HepG2 (cell line): ENCODE results near the gene CHST3. TPM values are rescaled to one million over a fixed set of nuclear protein-coding genes. Genes with fewer than 3 reads are reported as not detected.
A peak's percentile ranks its signal among the peaks of the same experiment; 100 is the strongest.
"Not testable (repeated sequence)": the region's sequence is repeated elsewhere in the genome, so short reads cannot be mapped to it uniquely, and the experiment has no call there.

Experiments
- ATAC-seq: fragments of 200-7000 bp; cut with Tn5 transposase; 3 replicates; pipeline ENCODE4 v1.9.1; 2020; ENCODE audit warnings: mild to moderate bottlenecking, moderate library complexity
- BruUV-seq: library from RNA; stranded (reverse); fragments of 400-500 nt; replicated peaks from 2 replicates; lab custom pipeline; 2021; lab: Mats Ljungman, UMichigan
- CTCF ChIA-PET: fragments of 300-600 bp; formaldehyde crosslinking; extraction: SDS; loops from one replicate; lab custom pipeline; 2021; ENCODE audit warnings: low total read pairs, inconsistent platforms, low intra/inter-chr PET ratio; lab: Yijun Ruan, JAX
- POLR2A ChIA-PET: fragments of 350-600 bp; sonication (Branson Sonifier 250); formaldehyde crosslinking; loops from one replicate; lab custom pipeline; 2020; ENCODE audit warnings: antibody characterized with exemption, inconsistent platforms; lab: Yijun Ruan, JAX
- DNase-seq: peaks from one replicate; pipeline ENCODE4 v3.0.0-alpha.2; 2015; ENCODE audit warnings: low spot score
- FAIRE-seq: peaks from 3 replicates; lab custom pipeline; 2011; peaks lifted over from hg19 to GRCh38; lab: Jason Lieb, UNC
- H2AFZ ChIP-seq: one replicate; pipeline ENCODE4 v1.6.1; 2011; ENCODE audit warnings: low read length, inconsistent platforms
- H3K27ac ChIP-seq: fragments of 300-600 bp; 3 replicates; pipeline ENCODE4 v1.8.0; 2011; ENCODE audit warnings: mixed run types, mild to moderate bottlenecking, mixed read lengths, low read length, inconsistent platforms; ENCODE audit not compliant: insufficient read depth; ENCODE audit errors: extremely low read length
- H3K27me3 ChIP-seq, 2 experiments: fragments of 200-600 bp in 1 of 2; 2 replicates in 1 of 2; 3 replicates in 1 of 2; pipeline versions ENCODE4 v1.6.0 to v1.8.0; 2011; ENCODE audit warnings: low read length in 2 of 2, mild to moderate bottlenecking in 2 of 2, moderate library complexity in 2 of 2, inconsistent platforms in 1 of 2; ENCODE audit not compliant: insufficient read depth in 2 of 2, control insufficient read depth in 1 of 2
- H3K36me3 ChIP-seq, 2 experiments: fragments of 200-600 bp in 1 of 2; replicated peaks in 1 of 2; 2 replicates in 1 of 2; 3 replicates in 1 of 2; pipeline versions ENCODE4 v1.5.1 to v1.8.0; 2011; ENCODE audit warnings: low read length in 2 of 2, inconsistent platforms in 1 of 2; ENCODE audit not compliant: insufficient read depth in 2 of 2, control insufficient read depth in 1 of 2
- H3K4me1 ChIP-seq: 2 replicates; pipeline ENCODE4 v1.5.1; 2012; ENCODE audit warnings: low read length, inconsistent platforms; ENCODE audit not compliant: insufficient read depth
- H3K4me2 ChIP-seq: 2 replicates; pipeline ENCODE4 v1.6.0; 2011; ENCODE audit warnings: low read depth, low read length, inconsistent platforms
- H3K4me3 ChIP-seq, 3 experiments: fragments of 200-600 bp in 1 of 3; sonication (generic), shearing (Covaris generic) in 1 of 3; replicated peaks in 1 of 3; 2 replicates each; pipeline ENCODE4 v1.5.1; 2011 to 2016; ENCODE audit warnings: low read length in 3 of 3, inconsistent platforms in 2 of 3, low read depth in 2 of 3, mild to moderate bottlenecking in 2 of 3, control low read depth in 1 of 3, mixed read lengths in 1 of 3; ENCODE audit not compliant: insufficient read depth in 1 of 3
- H3K79me2 ChIP-seq: one replicate; pipeline ENCODE4 v1.6.1; 2011; ENCODE audit warnings: low read length, inconsistent platforms; ENCODE audit not compliant: insufficient read depth
- H3K9ac ChIP-seq: 2 replicates; pipeline ENCODE4 v1.6.0; 2011; ENCODE audit warnings: mild to moderate bottlenecking, low read depth, low read length, inconsistent platforms; ENCODE audit not compliant: insufficient read depth
- H3K9me3 ChIP-seq: 2 replicates; pipeline ENCODE4 v1.5.1; 2012; ENCODE audit warnings: mild to moderate bottlenecking, low read length
- H4K20me1 ChIP-seq: 2 replicates; pipeline ENCODE4 v1.6.0; 2011; ENCODE audit warnings: inconsistent platforms, mild to moderate bottlenecking, low read length, moderate library complexity; ENCODE audit not compliant: insufficient read depth
- MYNN ChIP-seq: sonication (generic); formaldehyde crosslinking; IDR thresholded peaks from 2 replicates; pipeline ENCODE4 v1.4.0; 2020; ENCODE audit warnings: mild to moderate bottlenecking, low read depth, missing genetic modification reagents
- ZNF121 ChIP-seq: sonication (generic); formaldehyde crosslinking; IDR thresholded peaks from 2 replicates; pipeline ENCODE4 v1.5.0; 2020; ENCODE audit warnings: mild to moderate bottlenecking, missing genetic modification reagents
- ZNF687 ChIP-seq: sonication (generic); formaldehyde crosslinking; IDR thresholded peaks from 2 replicates; pipeline ENCODE4 v1.5.1; 2020; ENCODE audit warnings: mild to moderate bottlenecking, missing genetic modification reagents, moderate library complexity
- ZNF770 ChIP-seq: sonication (generic); formaldehyde crosslinking; IDR thresholded peaks from 2 replicates; pipeline ENCODE4 v1.5.0; 2020; ENCODE audit warnings: mild to moderate bottlenecking, missing genetic modification reagents
- WGBS: methylation state at CpG from one replicate; pipeline ENCODE4 v1.1.6; 2017; ENCODE audit warnings: low lambda C conversion rate; 5-methylcytosine and 5-hydroxymethylcytosine counted together
- in situ Hi-C: cut with HindIII; loops from 2 replicates; pipeline ENCODE4 v1.10.0; 2017; ENCODE audit warnings: low pct_unique_long_range_greater_than_20kb; ENCODE audit not compliant: extremely low pct_ligation_motif_present
- intact Hi-C: fragments of 100-400 bp; cut with micrococcal nuclease; formaldehyde crosslinking; loops from one replicate; pipeline ENCODE4 v1.10.0; 2022; ENCODE audit not compliant: unreplicated experiment
- polyA plus RNA-seq, 8 experiments: library from polyadenylated mRNA; depleted of rRNA in 3 of 8; stranded (reverse) in 7 of 8; unstranded in 1 of 8; fragments of >200 nt; fragmentation: Illumina TruSeq in 4 of 8; extraction: Trizol in 4 of 8; gene quantifications; 2 replicates each; pipeline versions ENCODE4 v1.2.1 to v1.2.3, GENCODE V29; 2011 to 2016; ENCODE audit warnings: low read depth in 4 of 8, missing spikeins in 1 of 8, mixed read lengths in 1 of 8; ENCODE audit not compliant: insufficient read depth in 1 of 8
- total RNA-seq, 5 experiments: library from RNA; depleted of rRNA; stranded (reverse); fragments of >200 nt; fragmentation: Illumina TruSeq; extraction: Trizol; gene quantifications; 2 replicates each; pipeline ENCODE4 v1.2.3, GENCODE V29; 2016; ENCODE audit warnings: low read depth in 1 of 5

The CHST3 gene
- total and polyA plus RNA-seq, 2 of the 13 experiments (the other 11 are each of a cell fraction or from before 2014, with no cell fraction given) = 7.2 to 18.7 TPM

GRCh38 chr10:72031706-72032105 lies 67.5 kb downstream of the CHST3 start:
- CTCF ChIA-PET = no interaction called here
- Histone ChIP-seq H3K4me2 (peak overlapping the region; percentile 92), H2AFZ (no peak overlapping the region), H3K4me3 (peak overlapping the region; percentile 37 to 66 (median 38); a peak in 5 of 6 replicates), H4K20me1 (no peaks in the 10 kb centered on the region), H3K9me3 (no peaks in the 10 kb centered on the region), H3K4me1 (peaks cover 99% of the 10 kb centered on the region), H3K79me2 (peaks cover 13% of the 10 kb centered on the region), H3K27me3 (no peaks in the 10 kb centered on the region), H3K27ac (peak overlapping the region; percentile 99), H3K9ac (peak overlapping the region; percentile 86), H3K36me3 (no peaks in the 10 kb centered on the region)
- DNase-seq (no peak), ATAC-seq (no peak), FAIRE-seq (no peak)
- in situ Hi-C loops (loop anchor here (5.0 to 25.0 kb wide), 2 partner anchors 49 to 694 kb away; no protein-coding TSS in a partner anchor), intact Hi-C loops (loop anchor here (2.0 kb wide), 1 partner anchor 51 kb away; no protein-coding TSS in a partner anchor)
- 78% methylated on average over 10 of the region's 10 CpGs for WGBS
- BruUV-seq = no TSS peak
- TF ChIP-seq MYNN (CRISPR knock-in tag) (no peak), ZNF121 (peak; percentile 73), ZNF770 (CRISPR knock-in tag) (peak; percentile 86)
- POLR2A ChIA-PET = interaction anchor here (1.3 to 5.8 kb wide), 14 partner anchors 7 to 242 kb away, joined by 3 to 67 read pairs (median 10); partner anchors contain the start of genes CHST3, DDIT4 and PSAP

GRCh38 chr10:72032409-72033162 lies 68.4 kb downstream of the CHST3 start:
- POLR2A ChIA-PET = interaction anchor here (3.0 to 5.8 kb wide), 6 partner anchors 6 to 242 kb away, joined by 12 to 67 read pairs (median 28); partner anchors contain the start of gene DDIT4
- BruUV-seq, FAIRE-seq, H2AFZ ChIP-seq, H3K4me3 ChIP-seq, intact Hi-C loops, H3K27me3 ChIP-seq, DNase-seq: not testable (repeated sequence)
- Histone ChIP-seq H3K27ac (peak overlapping the region; percentile 99), H3K9ac (0 out of 2 replicates have a peak overlapping the region, but pooled peaks have one; percentile 86)
- TF ChIP-seq ZNF687 (CRISPR knock-in tag) = peak; percentile 41; the same call in 1 of the 2 replicates
- TF ChIP-seq, all 625 proteins: peak for 1; not testable (repeated sequence) for 624
- Histone ChIP-seq H3K4me2 (peak overlapping the region; percentile 92), H3K4me1 (peaks cover 99% of the 10 kb centered on the region), H3K79me2 (peaks cover 13% of the 10 kb centered on the region)
- ATAC-seq, CTCF ChIA-PET, H3K9me3 ChIP-seq, H3K36me3 ChIP-seq, H4K20me1 ChIP-seq: not testable (repeated sequence)
- in situ Hi-C loops = loop anchor here (5.0 to 25.0 kb wide), 2 partner anchors 50 to 695 kb away; no protein-coding TSS in a partner anchor
- 94% methylated on average over 5 of the region's 11 CpGs for WGBS
